Small intestine (tissue), 7 donors: ENCODE results near the gene BRI3. TPM values are rescaled to one million over a fixed set of nuclear protein-coding genes. Genes with fewer than 3 reads are reported as not detected.

ENCODE experiments used
- DNase-seq, 2 donors: peaks; one replicate each; pipeline versions ENCODE4 v3.0.0 to v3.0.0-alpha.2; 2013
- FAIRE-seq: peaks from 2 replicates; lab custom pipeline; 2012; peaks lifted over from hg19 to GRCh38; lab: Jason Lieb, UNC
- H3K27ac ChIP-seq, 3 donors: one replicate each; pipeline ENCODE4 v1.5.1; 2013; ENCODE audit warnings: low read length in 2 of 3, mild to moderate bottlenecking in 2 of 3, control low read depth in 1 of 3, inconsistent platforms in 1 of 3, low read depth in 1 of 3, moderate library complexity in 1 of 3
- H3K27me3 ChIP-seq, 3 donors: one replicate each; pipeline ENCODE4 v1.6.1; 2013; ENCODE audit warnings: low read length in 3 of 3, inconsistent platforms in 1 of 3; ENCODE audit not compliant: control insufficient read depth in 3 of 3, insufficient read depth in 3 of 3
- H3K36me3 ChIP-seq, 3 donors: one replicate each; pipeline ENCODE4 v1.6.1; 2013; ENCODE audit warnings: low read length in 3 of 3, inconsistent platforms in 1 of 3, low read depth in 1 of 3, mild to moderate bottlenecking in 1 of 3, moderate library complexity in 1 of 3; ENCODE audit not compliant: control insufficient read depth in 3 of 3, insufficient read depth in 2 of 3
- H3K4me1 ChIP-seq, 3 donors: one replicate each; pipeline ENCODE4 v1.6.1; 2013; ENCODE audit warnings: low read length in 2 of 3, inconsistent platforms in 1 of 3, low read depth in 1 of 3, mild to moderate bottlenecking in 1 of 3, moderate library complexity in 1 of 3; ENCODE audit not compliant: control insufficient read depth in 3 of 3, insufficient read depth in 2 of 3
- H3K4me3 ChIP-seq, 3 donors: one replicate each; pipeline ENCODE4 v1.5.1; 2013; ENCODE audit warnings: low read length in 3 of 3, control low read depth in 1 of 3, inconsistent platforms in 1 of 3, low read depth in 1 of 3, mild to moderate bottlenecking in 1 of 3, moderate library complexity in 1 of 3
- H3K9me3 ChIP-seq, 2 donors: one replicate each; pipeline ENCODE4 v1.6.1; 2013; ENCODE audit warnings: low read depth in 1 of 2, low read length in 1 of 2; ENCODE audit not compliant: control insufficient read depth in 2 of 2, insufficient read depth in 1 of 2
- WGBS, 3 donors: extraction: QIAGEN DNeasy Blood & Tissue Kit; methylation state at CpG; one replicate each; pipeline ENCODE4 v1.1.7; 2013; 5-methylcytosine and 5-hydroxymethylcytosine counted together
- polyA plus RNA-seq, 4 donors: library from polyadenylated mRNA; stranded (reverse) in 3 of 4; unstranded in 1 of 4; fragments of 200-250 nt in 3 of 4; fragments of 120-200 nt in 1 of 4; gene quantifications; one replicate each; pipeline versions ENCODE4 v1.2.1 to v1.2.3, GENCODE V29; 2013
- donor health status: healthy with polysubstance abuse.
- donor health status: control.
- donor health status: control.
- donor health status: Bipolar disorder and iron deficiency.
- donor health status: healthy.

BRI3 gene
- polyA plus RNA-seq, 4 donors: 186 to 384 (median 274) TPM

DNA sequence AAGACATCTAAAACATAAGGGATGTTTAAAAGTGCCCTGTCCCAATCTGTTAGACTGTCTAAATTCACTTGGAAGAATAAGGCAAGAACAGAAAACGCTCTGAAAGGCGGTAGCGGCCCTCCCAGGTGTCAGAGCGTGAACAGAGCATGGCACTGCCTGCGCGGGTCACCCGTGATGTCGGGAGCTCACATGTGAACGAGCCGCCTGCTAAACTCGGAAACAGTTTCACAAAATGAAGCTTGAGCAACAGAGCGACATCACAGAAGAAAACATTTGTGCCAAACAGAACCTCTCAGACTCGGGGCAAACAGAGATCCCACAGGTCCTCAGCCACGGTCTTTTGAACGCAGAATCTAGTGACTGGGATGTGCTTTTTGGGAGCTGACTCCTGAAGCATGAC lies 12.8 kb downstream of the BRI3 start:
- H3K4me1 ChIP-seq: no peaks in the 10 kb centered on the region

DNA sequence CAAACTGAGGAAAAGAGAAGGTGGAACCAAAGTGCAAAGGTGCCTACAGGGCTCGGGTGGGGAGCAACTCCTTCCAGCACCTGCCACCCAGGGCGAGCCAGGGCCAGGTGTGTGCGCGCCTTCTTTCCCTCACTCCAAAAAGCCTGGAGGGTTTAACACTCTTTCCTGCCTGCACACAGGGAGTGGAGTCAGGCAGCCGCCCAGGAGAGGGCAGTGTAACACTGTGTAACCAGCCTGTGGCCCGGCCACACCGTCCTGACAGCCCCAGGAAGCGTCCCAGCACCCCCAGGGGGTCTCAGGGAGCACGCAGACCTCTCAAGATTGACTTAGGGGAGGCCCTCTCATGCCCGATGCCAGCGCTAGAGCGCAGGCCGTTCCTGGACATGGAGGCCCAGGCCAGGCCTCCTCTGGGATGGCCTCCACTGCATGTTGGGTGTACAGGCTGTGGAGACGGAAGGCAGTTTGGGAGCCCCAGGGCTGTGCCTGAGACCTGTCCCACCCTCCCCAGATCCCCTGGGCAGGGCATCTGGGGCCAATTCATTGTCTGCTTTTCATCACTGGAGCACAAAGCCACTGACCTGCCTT lies 13.4 kb downstream of the BRI3 start:
- 14 to 43% (median 23%) methylated on average over 13 to 14 of the region's 14 CpGs for WGBS, 3 donors
- DNase-seq: peak; percentile 73 to 78
- no peaks in the 10 kb centered on the region for H3K4me1 ChIP-seq
- H3K36me3 ChIP-seq: peaks cover 4 to 76% (median 19%) of the 10 kb centered on the region in 3 donors
- no peaks in the 10 kb centered on the region for H3K27me3 ChIP-seq
- H3K27ac ChIP-seq: peak overlapping the region in 1 of 3 donors; percentile 64
- no peaks in the 10 kb centered on the region for H3K9me3 ChIP-seq
- no peak overlapping the region for H3K4me3 ChIP-seq
- FAIRE-seq: no peak

More for the DNA sequence above, 12.8 kb downstream of the BRI3 start:
- Histone ChIP-seq H3K9me3 (no peaks in the 10 kb centered on the region), H3K4me3 (no peak overlapping the region), H3K27me3 (no peaks in the 10 kb centered on the region), H3K36me3 (peaks cover 6 to 79% (median 19%) of the 10 kb centered on the region in 3 donors), H3K27ac (peak overlapping the region in 1 of 3 donors; percentile 64)
- DNase-seq (no peak), FAIRE-seq (no peak)
- WGBS, 3 donors: 18 to 75% (median 52%) methylated on average over 15 of the region's 15 CpGs

DNA sequence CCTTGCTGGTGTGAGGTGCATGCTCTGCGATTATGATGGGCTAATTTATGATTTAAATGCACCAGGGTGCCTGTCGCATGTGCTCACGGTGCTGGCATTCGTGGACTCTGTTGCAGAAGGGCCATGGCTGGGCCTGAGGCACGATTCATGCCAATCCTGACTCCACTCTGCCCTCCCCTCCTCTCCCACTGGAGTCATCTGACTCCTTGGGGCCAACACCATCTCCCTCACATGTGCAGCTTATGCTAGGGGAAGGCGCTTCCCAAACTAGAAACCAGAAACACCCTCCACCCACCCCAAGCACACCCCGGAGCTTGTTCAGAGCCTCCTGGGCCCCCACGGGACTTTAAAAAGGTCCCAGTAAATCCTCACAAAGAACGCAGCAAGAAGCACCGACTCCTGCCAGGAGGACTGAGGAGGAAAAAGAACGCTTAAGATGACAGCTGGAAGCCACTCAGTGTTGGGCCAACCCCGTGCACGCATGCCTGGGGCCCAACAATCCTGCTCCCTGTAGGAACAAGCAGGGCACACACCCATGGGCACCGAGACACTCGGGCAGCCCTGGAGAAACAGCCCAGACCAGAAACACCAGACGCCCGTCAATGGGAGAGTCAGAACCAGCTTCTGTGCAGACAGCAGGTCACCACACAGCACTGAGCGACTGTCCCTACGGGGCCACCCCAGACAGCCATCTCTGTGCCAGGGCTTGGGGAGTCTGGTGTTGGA lies 14.1 kb downstream of the BRI3 start:
- H3K27me3 ChIP-seq: no peaks in the 10 kb centered on the region
- H3K27ac ChIP-seq: no peak overlapping the region
- H3K36me3 ChIP-seq: peaks cover 4 to 80% (median 18%) of the 10 kb centered on the region in 3 donors
- FAIRE-seq (no peak), DNase-seq (no peak)
- H3K4me1 ChIP-seq: no peaks in the 10 kb centered on the region
- no peak overlapping the region for H3K4me3 ChIP-seq
- no peaks in the 10 kb centered on the region for H3K9me3 ChIP-seq
- WGBS, 3 donors: 82 to 83% (median 83%) methylated on average over 19 of the region's 19 CpGs

DNA sequence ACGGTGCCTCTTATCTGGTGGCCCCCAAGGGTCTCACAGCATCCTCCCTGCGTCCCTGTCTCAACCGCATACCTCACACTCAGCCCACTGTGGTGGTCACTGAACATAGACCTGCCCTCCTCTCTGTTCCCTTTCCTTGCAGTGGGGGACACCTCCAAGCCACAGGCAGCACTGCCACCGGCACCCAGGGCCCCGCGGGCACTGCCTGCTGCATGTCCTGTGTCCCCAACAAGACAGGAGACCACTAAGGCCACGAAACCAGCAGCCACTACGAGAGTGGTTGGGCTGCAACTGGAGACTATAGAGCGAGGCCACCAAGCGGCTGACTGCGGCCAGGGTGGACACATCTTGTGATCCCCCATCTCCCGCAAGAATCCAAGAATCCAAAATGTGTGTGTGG lies 15.3 kb downstream of the BRI3 start:
- DNase-seq: no peak
- no peaks in the 10 kb centered on the region for H3K9me3 ChIP-seq
- no peak for FAIRE-seq
- H3K36me3 ChIP-seq: peaks cover 6 to 79% (median 9%) of the 10 kb centered on the region in 3 donors
- no peak overlapping the region for H3K4me3 ChIP-seq
- no peaks in the 10 kb centered on the region for H3K27me3 ChIP-seq
- WGBS, 3 donors: 85 to 92% (median 89%) methylated on average over 12 of the region's 12 CpGs
- no peaks in the 10 kb centered on the region for H3K4me1 ChIP-seq
- no peak overlapping the region for H3K27ac ChIP-seq

DNA sequence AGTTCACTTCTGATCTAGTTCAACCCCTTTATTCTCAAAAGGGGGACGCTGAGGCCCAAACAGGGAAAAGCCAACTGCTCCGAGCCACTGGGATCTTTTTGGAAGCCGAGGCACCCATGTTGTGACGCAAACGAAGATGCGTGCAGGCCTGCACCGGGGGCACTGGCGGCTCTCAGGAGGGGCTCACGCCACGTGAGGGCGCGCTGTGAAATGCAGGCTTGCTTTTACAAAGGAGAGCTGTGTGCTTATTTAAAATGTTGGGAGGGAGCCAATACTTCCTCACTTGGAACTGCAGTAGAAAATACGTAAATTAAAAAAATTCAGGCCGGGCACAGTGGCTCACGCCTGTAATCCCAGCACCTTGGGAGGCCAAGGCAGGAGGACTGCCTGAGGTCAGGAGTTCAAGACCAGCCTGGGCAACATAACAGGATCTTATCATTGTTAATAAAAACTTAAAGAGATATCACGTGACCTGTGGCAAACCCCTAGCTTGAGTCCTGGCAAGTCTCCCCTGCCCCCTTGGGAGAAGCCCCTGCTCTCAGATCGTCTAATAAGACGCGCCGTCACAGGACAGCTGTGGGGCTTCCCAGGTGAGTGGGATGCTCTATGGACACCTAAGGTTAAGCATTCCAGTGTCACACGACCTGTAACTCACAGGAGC lies 16.3 kb downstream of the BRI3 start:
- peaks cover 3 to 76% (median 8%) of the 10 kb centered on the region in 3 donors for H3K36me3 ChIP-seq
- H3K9me3 ChIP-seq: no peaks in the 10 kb centered on the region
- no peaks in the 10 kb centered on the region for H3K27me3 ChIP-seq
- FAIRE-seq (no peak), DNase-seq (no peak)
- H3K4me3 ChIP-seq: no peak overlapping the region
- WGBS, 3 donors: 83 to 84% (median 84%) methylated on average over 21 of the region's 21 CpGs
- H3K4me1 ChIP-seq: no peaks in the 10 kb centered on the region
- H3K27ac ChIP-seq: no peak overlapping the region

DNA sequence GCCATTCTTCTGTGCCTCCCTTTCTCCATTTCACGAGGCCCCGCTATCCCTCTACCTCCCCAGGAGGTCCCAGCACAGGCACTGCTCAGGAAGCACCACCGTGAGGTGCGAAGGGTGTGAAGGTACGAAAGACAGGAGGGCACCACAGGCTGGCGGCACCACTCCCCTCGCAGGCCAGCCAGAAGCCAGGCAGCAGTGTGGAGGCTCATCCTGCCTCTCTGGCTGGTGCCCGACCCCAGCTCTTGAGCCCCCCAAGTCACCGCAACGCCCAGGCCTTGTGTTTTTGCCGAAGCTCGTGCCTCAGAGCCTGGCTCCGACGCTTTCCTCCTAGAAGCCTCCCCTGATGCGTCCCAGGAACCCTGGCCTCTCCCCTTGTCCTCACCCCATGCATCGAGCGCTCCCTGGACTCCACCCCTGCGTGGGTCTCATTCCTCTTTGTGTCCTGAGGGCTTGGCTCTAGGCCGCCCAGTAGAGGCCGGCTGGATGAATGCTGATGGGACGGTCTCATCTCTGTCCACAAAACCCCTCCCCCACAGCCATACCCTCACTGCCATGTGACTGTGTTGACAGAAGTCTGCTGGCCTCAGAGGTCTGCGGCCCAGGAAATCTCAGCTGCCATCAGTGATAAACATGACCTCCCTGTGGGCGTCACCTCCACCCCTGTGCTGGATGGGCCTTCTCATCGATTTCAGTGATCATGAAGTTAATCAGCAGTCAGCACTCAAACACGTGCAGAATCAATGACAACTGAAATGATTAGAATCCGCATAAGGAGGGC lies 19.3 kb downstream of the BRI3 start:
- Histone ChIP-seq H3K4me3 (no peak overlapping the region), H3K27ac (no peak overlapping the region), H3K4me1 (peaks cover 0 to 4% (median 0%) of the 10 kb centered on the region in 3 donors), H3K27me3 (no peaks in the 10 kb centered on the region), H3K36me3 (peaks cover 3 to 71% (median 17%) of the 10 kb centered on the region in 3 donors), H3K9me3 (no peaks in the 10 kb centered on the region)
- DNase-seq: no peak
- WGBS, 3 donors: 83 to 92% (median 91%) methylated on average over 26 of the region's 26 CpGs
- FAIRE-seq: no peak

DNA sequence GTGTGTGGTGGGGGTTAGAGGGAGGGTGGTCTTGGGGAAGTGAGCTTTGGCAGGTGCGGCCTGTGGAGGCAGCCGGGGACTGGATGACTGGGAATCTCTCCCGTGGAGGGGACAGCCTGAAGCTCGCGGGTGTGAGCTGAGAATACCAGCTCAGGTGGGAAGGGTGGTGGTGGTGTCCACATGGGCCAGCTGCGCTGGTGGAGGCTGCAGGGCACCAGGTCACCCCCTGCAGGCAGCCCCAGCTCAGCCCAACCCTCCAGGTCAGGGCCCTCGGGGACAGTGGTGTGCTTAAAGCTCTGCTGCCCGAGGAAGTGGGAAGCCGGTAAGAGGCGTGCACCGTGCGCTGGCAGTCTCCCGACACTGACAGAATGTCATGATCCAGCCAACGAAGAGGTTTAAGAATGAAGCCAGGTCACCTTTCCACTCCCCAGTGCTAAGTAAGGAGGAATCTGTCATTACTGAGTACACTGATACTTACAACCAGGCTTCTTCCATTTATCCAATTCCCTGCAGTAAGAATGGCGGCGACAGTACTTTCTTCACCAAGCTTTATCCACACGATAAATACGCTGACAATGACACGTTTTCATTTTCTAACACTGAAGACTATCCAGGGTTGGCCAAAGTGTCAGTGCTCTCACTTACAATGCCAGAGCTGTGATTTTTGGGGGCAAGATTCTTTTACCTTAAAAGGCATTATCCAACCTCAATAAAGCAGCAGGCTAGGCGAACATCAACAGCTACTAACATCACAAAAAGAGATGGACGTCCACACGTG lies 20.4 kb downstream of the BRI3 start:
- no peaks in the 10 kb centered on the region for H3K9me3 ChIP-seq
- peaks cover 2 to 72% (median 15%) of the 10 kb centered on the region in 3 donors for H3K36me3 ChIP-seq
- FAIRE-seq (no peak), DNase-seq (no peak)
- 89 to 96% (median 93%) methylated on average over 21 to 22 of the region's 22 CpGs for WGBS, 3 donors
- no peak overlapping the region for H3K4me3 ChIP-seq
- no peaks in the 10 kb centered on the region for H3K27me3 ChIP-seq
- H3K4me1 ChIP-seq: peaks cover 0 to 8% (median 0%) of the 10 kb centered on the region in 3 donors
- no peak overlapping the region for H3K27ac ChIP-seq
